CD4-positive, alpha-beta T cell treated with Interleukin-15 for 1 hour (primary cell): ENCODE data around the gene HCCS.
"Not testable (repeated sequence)": the region's sequence is repeated elsewhere in the genome, so short reads cannot be mapped to it uniquely, and the experiment has no call there.

Experiments used
- DNase-seq: peaks from one replicate; pipeline ENCODE4 v3.0.0-alpha.2; 2020

Gene HCCS

GRCh38 chrX:11111037-11111851 is at the start of gene HCCS:
HCCS (plus strand) TSS chrX:11111332; CDS start chrX:11112061, 729 bp downstream.
- peak; percentile 88 for DNase-seq

- no peak for DNase-seq
Measured at GRCh38 chrX:11064276-11064675, 46.9 kb upstream of the HCCS start.

GRCh38 chrX:11064851-11065600 is 46.1 kb upstream of the HCCS start:
- DNase-seq = no peak

GRCh38 chrX:11066812-11067211 is 44.3 kb upstream of the HCCS start:
- DNase-seq = no peak

GRCh38 chrX:11073381-11073780 is 37.8 kb upstream of the HCCS start:
- DNase-seq = no peak

GRCh38 chrX:11080741-11081305 is 30.3 kb upstream of the HCCS start:
- no peak for DNase-seq

- no peak for DNase-seq
Measured at GRCh38 chrX:11081511-11081910, 29.6 kb upstream of the HCCS start.

GRCh38 chrX:11085305-11085704 is 25.8 kb upstream of the HCCS start:
- DNase-seq = no peak

- no peak for DNase-seq
Measured at GRCh38 chrX:11089802-11090201, 21.3 kb upstream of the HCCS start.

GRCh38 chrX:11097933-11098332 is 13.2 kb upstream of the HCCS start:
- no peak for DNase-seq

GRCh38 chrX:11099465-11099864 is 11.7 kb upstream of the HCCS start:
- no peak for DNase-seq

GRCh38 chrX:11100281-11101035 is 10.7 kb upstream of the HCCS start:
- no peak for DNase-seq

- DNase-seq = no peak
Measured at GRCh38 chrX:11103006-11103405, 8.1 kb upstream of the HCCS start.

- DNase-seq = no peak
Measured at GRCh38 chrX:11103751-11104150, 7.4 kb upstream of the HCCS start.

- no peak for DNase-seq
Measured at GRCh38 chrX:11105080-11105479, 6.1 kb upstream of the HCCS start.

GRCh38 chrX:11108253-11108941 is 2.7 kb upstream of the HCCS start:
- no peak for DNase-seq

GRCh38 chrX:11109968-11110367 is 1.2 kb upstream of the HCCS start:
- no peak for DNase-seq

GRCh38 chrX:11111947-11112346 is 815 bp downstream of the HCCS start:
- DNase-seq = no peak

- DNase-seq = peak; percentile 21
Measured at GRCh38 chrX:11113731-11114130, 2.6 kb downstream of the HCCS start.

- no peak for DNase-seq
Measured at GRCh38 chrX:11117745-11118144, 6.6 kb downstream of the HCCS start.

GRCh38 chrX:11119313-11119943 is 8.3 kb downstream of the HCCS start:
- DNase-seq = no peak

GRCh38 chrX:11123087-11123486 is 12.0 kb downstream of the HCCS start:
- not testable (repeated sequence) for DNase-seq
